ENCODE measurements around the gene CD248. TPM values are rescaled to one million over a fixed set of nuclear protein-coding genes. Genes with fewer than 3 reads are reported as not detected.

Gene CD248
- polyA plus RNA-seq, 1 donor from 2014 or later, result 0.19 TPM

Other genes with a start within 250 kb of the CD248 start
- gene PACS1, start 246.8 kb downstream of the CD248 start, polyA plus RNA-seq, result 72.9 TPM
- gene KLC2, start 59.3 kb downstream of the CD248 start, polyA plus RNA-seq, result 13.6 TPM
- 14.8 TPM for gene RAB1B, start 48.4 kb downstream of the CD248 start, polyA plus RNA-seq
- gene CNIH2, start 38.9 kb downstream of the CD248 start, polyA plus RNA-seq, result not detected
- gene YIF1A, start 27.9 kb downstream of the CD248 start, polyA plus RNA-seq, result 72.5 TPM
- gene TMEM151A, start 25.1 kb downstream of the CD248 start, polyA plus RNA-seq, result not detected
- gene RIN1, start 19.4 kb upstream of the CD248 start, polyA plus RNA-seq, result 0.28 TPM
- gene BRMS1, start 28.1 kb upstream of the CD248 start, polyA plus RNA-seq, result 80.6 TPM
- gene B4GAT1, start 30.6 kb upstream of the CD248 start, polyA plus RNA-seq, result 6.1 TPM
- 3.0 TPM for gene SLC29A2, start 54.7 kb upstream of the CD248 start, polyA plus RNA-seq
- gene NPAS4, start 104.0 kb upstream of the CD248 start, polyA plus RNA-seq, result not detected
- 92.2 TPM for gene MRPL11, start 121.8 kb upstream of the CD248 start, polyA plus RNA-seq
- gene PELI3, start 149.9 kb upstream of the CD248 start, polyA plus RNA-seq, result 4.3 TPM
- 24.5 TPM for gene DPP3, start 163.4 kb upstream of the CD248 start, polyA plus RNA-seq
- gene BBS1, start 193.6 kb upstream of the CD248 start, polyA plus RNA-seq, result 10.3 TPM
- gene ZDHHC24, start 229.0 kb upstream of the CD248 start, polyA plus RNA-seq, result 21.6 TPM
- gene ACTN3, start 229.9 kb upstream of the CD248 start, polyA plus RNA-seq, result not detected